ENCODE data around the gene SLC35E4.

SLC35E4 gene

DNA sequence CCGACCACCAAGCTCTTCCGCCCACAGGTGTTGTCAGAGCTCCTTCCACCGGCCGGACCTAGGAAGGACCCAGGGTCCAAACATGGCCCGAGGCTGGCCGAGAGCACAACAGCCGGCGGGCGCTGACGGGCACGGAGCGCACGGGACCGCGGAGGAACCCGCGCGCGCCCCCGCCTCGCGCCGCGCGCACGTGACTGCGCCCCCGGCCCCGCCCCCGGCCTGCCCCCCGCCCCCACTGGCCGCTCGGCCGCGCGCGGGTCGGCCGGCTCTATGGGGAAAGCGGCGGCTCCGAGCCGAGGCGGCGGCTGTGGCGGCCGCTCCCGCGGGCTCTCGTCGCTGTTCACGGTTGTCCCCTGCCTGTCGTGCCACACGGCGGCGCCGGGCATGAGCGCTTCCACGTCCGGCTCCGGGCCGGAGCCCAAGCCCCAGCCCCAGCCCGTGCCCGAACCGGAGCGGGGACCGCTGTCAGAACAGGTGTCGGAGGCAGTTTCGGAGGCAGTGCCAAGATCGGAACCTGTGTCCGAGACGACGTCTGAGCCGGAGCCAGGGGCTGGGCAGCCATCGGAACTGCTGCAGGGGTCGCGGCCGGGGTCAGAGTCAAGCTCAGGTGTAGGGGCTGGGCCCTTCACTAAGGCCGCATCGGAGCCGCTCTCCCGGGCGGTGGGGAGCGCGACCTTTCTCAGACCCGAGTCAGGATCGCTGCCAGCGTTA, 59.2 kb downstream of the SLC35E4 start, which contains the start of gene OSBP2:
OSBP2 (plus strand) TSS at position 235 of the 711 bp plus-strand sequence; CDS start at position 271, 36 bp downstream.
- TF ChIP-seq CTCF (IDR thresholded peaks at IDR 0.05; ENCODE audit: low read depth, low read length), result no peak
- peak within 1 kb of the TSS; percentile 43 for H3K4me3 ChIP-seq (ENCODE audit: low read depth, low read length)

- no peak for TF ChIP-seq CTCF (IDR thresholded peaks at IDR 0.05; ENCODE audit: low read depth, low read length)
- H3K4me3 ChIP-seq (ENCODE audit: low read depth, low read length), result no peak overlapping the region
These were observed 59.8 kb downstream of the SLC35E4 start for GRCh38 chr22:30695351-30695851.

GRCh38 chr22:30695871-30696655, 60.5 kb downstream of the SLC35E4 start:
- no peak for TF ChIP-seq CTCF (IDR thresholded peaks at IDR 0.05; ENCODE audit: low read depth, low read length)
- H3K4me3 ChIP-seq (ENCODE audit: low read depth, low read length), result no peak overlapping the region
